GM12872 (cell line): Measurements from ENCODE around the gene CD163.

Source experiments
- TF ChIP-seq, protein P1 (sequence below): IDR thresholded peaks from 3 replicates; pipeline ENCODE4 v1.5.1; 2011; ENCODE audit warnings: low read depth, mild to moderate bottlenecking, low read length, moderate library complexity; ENCODE audit not compliant: insufficient read depth

Gene CD163

DNA sequence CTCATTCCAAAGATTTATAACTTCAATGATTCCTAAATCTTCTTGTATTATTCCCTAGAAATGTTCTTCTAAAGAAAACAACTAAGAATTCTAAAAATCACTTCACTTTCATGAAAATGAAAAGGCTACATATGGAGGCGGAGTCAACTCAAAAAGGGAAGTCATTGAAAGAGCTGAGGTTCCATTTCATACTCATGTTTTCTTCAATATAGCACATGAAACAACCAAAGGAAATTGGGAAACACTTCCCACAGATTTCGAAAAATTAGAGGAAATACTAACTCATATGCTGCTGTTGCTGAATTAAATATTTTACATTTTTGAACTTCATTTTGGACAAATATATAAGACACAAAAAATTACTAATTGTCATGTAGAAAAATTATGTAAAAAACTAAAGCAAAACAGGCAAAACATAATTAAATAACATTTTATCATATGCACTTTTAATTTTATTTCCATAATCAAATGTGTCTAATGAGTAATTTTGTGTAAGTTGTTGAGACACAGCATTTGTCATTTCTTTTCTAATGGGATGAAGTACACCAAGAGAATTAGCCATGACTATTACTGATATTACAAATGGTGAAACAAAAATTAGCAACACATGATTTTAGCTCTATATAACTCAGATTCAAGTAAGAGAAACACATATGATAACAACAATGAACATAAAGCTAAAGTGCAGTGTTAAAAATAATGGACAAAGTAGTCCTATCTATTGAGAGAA is at the start of gene CD163:
Gene CD163 (minus strand): TSS at position 92 of the 730 bp plus-strand sequence. CDS start 87 bp downstream, at position 5.
- TF ChIP-seq, protein P1, sequence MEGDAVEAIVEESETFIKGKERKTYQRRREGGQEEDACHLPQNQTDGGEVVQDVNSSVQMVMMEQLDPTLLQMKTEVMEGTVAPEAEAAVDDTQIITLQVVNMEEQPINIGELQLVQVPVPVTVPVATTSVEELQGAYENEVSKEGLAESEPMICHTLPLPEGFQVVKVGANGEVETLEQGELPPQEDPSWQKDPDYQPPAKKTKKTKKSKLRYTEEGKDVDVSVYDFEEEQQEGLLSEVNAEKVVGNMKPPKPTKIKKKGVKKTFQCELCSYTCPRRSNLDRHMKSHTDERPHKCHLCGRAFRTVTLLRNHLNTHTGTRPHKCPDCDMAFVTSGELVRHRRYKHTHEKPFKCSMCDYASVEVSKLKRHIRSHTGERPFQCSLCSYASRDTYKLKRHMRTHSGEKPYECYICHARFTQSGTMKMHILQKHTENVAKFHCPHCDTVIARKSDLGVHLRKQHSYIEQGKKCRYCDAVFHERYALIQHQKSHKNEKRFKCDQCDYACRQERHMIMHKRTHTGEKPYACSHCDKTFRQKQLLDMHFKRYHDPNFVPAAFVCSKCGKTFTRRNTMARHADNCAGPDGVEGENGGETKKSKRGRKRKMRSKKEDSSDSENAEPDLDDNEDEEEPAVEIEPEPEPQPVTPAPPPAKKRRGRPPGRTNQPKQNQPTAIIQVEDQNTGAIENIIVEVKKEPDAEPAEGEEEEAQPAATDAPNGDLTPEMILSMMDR = no peak

DNA sequence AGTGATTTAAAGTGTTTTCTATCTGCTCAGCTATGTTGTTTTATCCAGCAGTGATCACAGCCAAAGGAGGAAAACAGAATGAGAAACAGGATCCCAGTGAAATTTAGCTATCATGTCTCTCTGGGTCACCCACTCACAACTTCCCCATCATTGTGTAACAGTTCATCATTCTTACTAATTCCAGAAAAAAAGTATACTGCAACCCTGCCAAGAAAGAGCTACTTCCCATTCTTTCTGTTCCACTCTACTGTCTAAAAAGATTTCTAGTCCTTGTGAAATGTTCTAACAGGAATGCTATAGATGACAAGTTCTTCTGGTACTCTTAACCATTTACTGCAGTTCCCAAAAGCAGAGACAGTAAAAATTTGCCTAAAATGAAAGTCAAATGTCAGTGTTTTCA is 39.2 kb upstream of the CD163 start:
- TF ChIP-seq, protein P1 = no peak

DNA sequence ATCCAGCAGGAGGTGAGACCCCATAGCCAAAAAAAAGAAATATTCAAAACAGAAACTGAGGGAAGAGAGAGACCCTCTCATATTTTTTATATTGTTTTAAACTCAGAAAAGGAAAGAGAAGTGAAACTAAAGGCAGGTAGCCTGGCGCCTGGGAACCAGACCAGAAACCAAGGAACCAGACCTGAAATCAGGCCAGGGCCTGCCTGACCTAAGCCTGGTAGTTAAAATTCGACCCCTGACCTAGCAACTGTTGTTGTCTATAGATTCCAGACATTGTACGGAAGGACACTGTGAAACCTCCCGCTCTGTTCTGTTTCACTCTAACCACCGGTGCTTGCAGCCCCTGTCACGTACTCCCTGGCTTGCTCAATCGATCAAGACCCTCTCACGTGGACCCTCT is 38.5 kb upstream of the CD163 start:
- TF ChIP-seq, protein P1 = no peak

DNA sequence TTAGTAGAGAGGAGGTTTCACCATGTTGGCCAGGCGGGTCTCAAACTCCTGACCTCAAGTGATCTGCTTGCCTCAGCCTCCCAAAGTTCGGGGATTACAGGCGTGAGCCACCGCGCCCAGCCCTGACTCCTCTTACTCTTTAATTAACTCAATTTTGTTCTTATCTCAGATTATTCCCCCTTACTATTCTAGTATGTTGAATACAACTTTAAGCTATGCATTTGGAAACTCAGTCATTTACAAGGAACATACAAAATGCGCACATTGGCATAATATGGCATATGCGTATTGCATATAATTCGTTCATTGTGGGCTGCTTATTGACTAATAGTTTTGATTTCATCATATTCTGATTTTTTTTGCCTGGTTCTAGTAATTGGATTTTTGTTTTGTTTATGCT is 10.8 kb upstream of the CD163 start:
- TF ChIP-seq, protein P1 = no peak

DNA sequence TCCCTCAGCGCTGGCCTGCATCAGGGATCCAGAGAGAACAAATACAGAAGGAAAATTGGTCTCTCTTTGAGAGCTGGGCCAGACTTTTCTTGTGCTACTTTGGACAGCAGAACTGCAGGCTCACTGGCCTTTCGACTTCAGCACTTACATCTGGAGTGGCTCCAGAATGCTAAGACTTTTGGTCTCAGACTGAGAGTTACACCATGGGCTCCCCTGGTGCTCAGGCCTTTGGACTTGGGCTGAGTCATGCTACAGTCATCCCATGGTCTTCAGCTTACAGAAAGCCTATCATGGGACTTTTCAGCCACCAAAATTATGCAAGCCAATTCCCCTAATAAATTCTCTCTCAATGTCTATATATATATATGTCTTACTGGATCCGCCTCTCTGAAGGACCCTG is 9.0 kb upstream of the CD163 start:
- TF ChIP-seq, protein P1 = no peak

DNA sequence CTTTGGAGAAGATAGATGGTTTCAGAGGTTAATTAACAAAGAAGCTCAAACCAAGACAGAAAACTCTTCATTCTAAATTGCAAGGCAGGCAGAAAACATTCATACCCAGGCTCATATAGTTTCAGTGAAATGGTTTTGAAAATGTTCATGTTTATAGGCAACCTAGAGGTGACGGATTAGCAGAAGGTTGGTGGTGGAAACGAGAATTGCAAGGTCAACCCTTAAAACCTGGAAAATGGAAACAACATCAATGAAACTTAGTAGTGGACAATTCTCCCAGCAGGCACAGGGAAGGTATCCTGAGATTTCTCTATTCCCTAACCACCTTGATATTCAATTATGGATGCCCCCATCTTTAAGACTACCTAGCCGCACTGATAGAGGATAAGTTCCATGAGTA is 965 bp downstream of the CD163 start:
- TF ChIP-seq, protein P1 = no peak

- TF ChIP-seq, protein P1 = no peak
Observed at GRCh38 chr12:7501031-7501588, 2.5 kb downstream of the CD163 start.
